GM18870 (cell line): ENCODE results near the gene S100B.
"Not testable (repeated sequence)": the region's sequence is repeated elsewhere in the genome, so short reads cannot be mapped to it uniquely, and the experiment has no call there.

ENCODE experiments used
- ATAC-seq: cut with Tn5 transposase; IDR thresholded peaks from one replicate; pipeline ENCODE4 v1.9.1; 2021; ENCODE audit warnings: moderate library complexity; ENCODE audit not compliant: unreplicated experiment

Gene S100B

GRCh38 chr21:46604329-46604974, 430 bp downstream of the S100B start:
- ATAC-seq: no peak

- ATAC-seq: no peak
Measured at GRCh38 chr21:46603228-46603627, 1.7 kb downstream of the S100B start.

GRCh38 chr21:46600978-46601377, 3.9 kb downstream of the S100B start:
- no peak for ATAC-seq

- ATAC-seq: no peak
Measured at GRCh38 chr21:46600305-46600704, 4.6 kb downstream of the S100B start.

- ATAC-seq: no peak
Measured at GRCh38 chr21:46598581-46599572, 6.0 kb downstream of the S100B start.

- ATAC-seq: no peak
Measured at GRCh38 chr21:46597896-46598343, 7.0 kb downstream of the S100B start.

- no peak for ATAC-seq
Measured at GRCh38 chr21:46597031-46597430, 7.9 kb downstream of the S100B start.

GRCh38 chr21:46596201-46596600, 8.7 kb downstream of the S100B start:
- no peak for ATAC-seq

GRCh38 chr21:46594276-46594675, 10.6 kb downstream of the S100B start:
- ATAC-seq: no peak

- no peak for ATAC-seq
Measured at GRCh38 chr21:46585191-46585953, 19.5 kb downstream of the S100B start.

GRCh38 chr21:46581780-46582307, 23.0 kb downstream of the S100B start:
- no peak for ATAC-seq

- not testable (repeated sequence) for ATAC-seq
Measured at GRCh38 chr21:46579394-46579793, 25.5 kb downstream of the S100B start.

GRCh38 chr21:46577786-46578185, 27.1 kb downstream of the S100B start:
- not testable (repeated sequence) for ATAC-seq

GRCh38 chr21:46572850-46573249, 32.0 kb downstream of the S100B start:
- no peak for ATAC-seq

- ATAC-seq: no peak
Measured at GRCh38 chr21:46570631-46571030, 34.3 kb downstream of the S100B start.

GRCh38 chr21:46570119-46570518, 34.8 kb downstream of the S100B start:
- no peak for ATAC-seq

GRCh38 chr21:46569081-46569480, 35.8 kb downstream of the S100B start:
- ATAC-seq: no peak

GRCh38 chr21:46568562-46568961, 36.3 kb downstream of the S100B start:
- ATAC-seq: no peak

GRCh38 chr21:46567348-46567747, 37.5 kb downstream of the S100B start:
- ATAC-seq: no peak

- no peak for ATAC-seq
Measured at GRCh38 chr21:46564391-46564790, 40.5 kb downstream of the S100B start.
